HepG2 (cell line): ENCODE measurements around the gene RAB17. TPM values are rescaled to one million over a fixed set of nuclear protein-coding genes. Genes with fewer than 3 reads are reported as not detected.

ENCODE experiments used
- AHR ChIP-seq: IDR thresholded peaks from 2 replicates; pipeline ENCODE4 v1.6.1; 2018; ENCODE audit warnings: missing genetic modification reagents, missing compliant biosample characterization
- ATM ChIP-seq: fragments of 450-650 bp; IDR thresholded peaks from 2 replicates; pipeline ENCODE4 v1.7.1; 2017; ENCODE audit warnings: mild to moderate bottlenecking, borderline replicate concordance
- CC2D1A ChIP-seq: sonication (generic); formaldehyde crosslinking; IDR thresholded peaks from 2 replicates; pipeline ENCODE4 v1.8.1; 2023; ENCODE audit warnings: mild to moderate bottlenecking, missing genetic modification reagents
- POLR2A ChIP-seq, 2 experiments: IDR thresholded peaks; 2 replicates each; pipeline ENCODE4 v1.6.1; 2011; ENCODE audit warnings: low read depth in 2 of 2, low read length in 2 of 2, mild to moderate bottlenecking in 1 of 2, moderate library complexity in 1 of 2; ENCODE audit not compliant: insufficient read depth in 1 of 2
- SIX4 ChIP-seq: sonication (generic); formaldehyde crosslinking; IDR thresholded peaks from 2 replicates; pipeline ENCODE4 v1.4.0; 2020; ENCODE audit warnings: missing genetic modification reagents
- SRSF1 ChIP-seq: fragments of 200-400 bp; formaldehyde crosslinking; optimal IDR thresholded peaks from 2 replicates; pipeline ENCODE3; 2017; ENCODE audit warnings: mild to moderate bottlenecking, low read depth, low read length, moderate library complexity
- ZBTB40 ChIP-seq, 2 experiments: fragments of 450-650 bp in 1 of 2; sonication (generic) in 1 of 2; formaldehyde crosslinking in 1 of 2; IDR thresholded peaks; 2 replicates each; pipeline versions ENCODE4 v1.6.1 to v1.8.0; 2016 to 2022; ENCODE audit warnings: antibody characterized with exemption in 1 of 2, mild to moderate bottlenecking in 1 of 2, missing genetic modification reagents in 1 of 2
- ZKSCAN1 ChIP-seq: fragments of 150-350 bp; IDR thresholded peaks from 2 replicates; pipeline ENCODE4 v1.6.1; 2014; ENCODE audit warnings: low read length
- ZNF143 ChIP-seq: sonication (generic); formaldehyde crosslinking; IDR thresholded peaks from 2 replicates; pipeline ENCODE4 v1.4.0; 2020; ENCODE audit warnings: missing genetic modification reagents
- ZNF17 ChIP-seq: sonication (generic); formaldehyde crosslinking; IDR thresholded peaks from 2 replicates; pipeline ENCODE4 v1.5.0; 2020; ENCODE audit warnings: mild to moderate bottlenecking, missing genetic modification reagents
- ZNF234 ChIP-seq: sonication (generic); formaldehyde crosslinking; conservative IDR thresholded peaks from 2 replicates; pipeline ENCODE4 v1.5.1; 2020; ENCODE audit warnings: mild to moderate bottlenecking, missing genetic modification reagents
- ZNF512B ChIP-seq: sonication (generic); formaldehyde crosslinking; IDR thresholded peaks from 2 replicates; pipeline ENCODE4 v1.5.1; 2020; ENCODE audit warnings: missing genetic modification reagents, mild to moderate bottlenecking, borderline replicate concordance
- ZNF788 ChIP-seq: sonication (generic); formaldehyde crosslinking; IDR thresholded peaks from 2 replicates; pipeline ENCODE4 v1.5.0; 2020; ENCODE audit warnings: mild to moderate bottlenecking, missing genetic modification reagents, borderline replicate concordance
- ZSCAN31 ChIP-seq: sonication (generic); formaldehyde crosslinking; IDR thresholded peaks from 2 replicates; pipeline ENCODE4 v1.5.0; 2020; ENCODE audit warnings: low read depth, mild to moderate bottlenecking, missing genetic modification reagents
- polyA plus RNA-seq, 8 experiments: library from polyadenylated mRNA; depleted of rRNA in 3 of 8; stranded (reverse) in 7 of 8; unstranded in 1 of 8; fragments of >200 nt; fragmentation: Illumina TruSeq in 4 of 8; extraction: Trizol in 4 of 8; gene quantifications; 2 replicates each; pipeline versions ENCODE4 v1.2.1 to v1.2.3, GENCODE V29; 2011 to 2016; ENCODE audit warnings: low read depth in 4 of 8, missing spikeins in 1 of 8, mixed read lengths in 1 of 8; ENCODE audit not compliant: insufficient read depth in 1 of 8
- total RNA-seq, 5 experiments: library from RNA; depleted of rRNA; stranded (reverse); fragments of >200 nt; fragmentation: Illumina TruSeq; extraction: Trizol; gene quantifications; 2 replicates each; pipeline ENCODE4 v1.2.3, GENCODE V29; 2016; ENCODE audit warnings: low read depth in 1 of 5

RAB17 gene
- total and polyA plus RNA-seq, 2 of the 13 experiments (the other 11 are each of a cell fraction or from before 2014, with no cell fraction given): 68.0 to 124 TPM

GRCh38 chr2:237591141-237591881, 777 bp upstream of the RAB17 start (continued):
- TF ChIP-seq ZNF512B (CRISPR knock-in tag) (peak; percentile 17; the same call in 1 of the 2 replicates), ZNF17 (CRISPR knock-in tag) (0 out of 2 replicates have a peak, but pooled peaks have one; percentile 40), ZNF143 (CRISPR knock-in tag) (peak; percentile 32; the same call in 1 of the 2 replicates), ZSCAN31 (0 out of 2 replicates have a peak, but pooled peaks have one; percentile 23), AHR (CRISPR knock-in tag) (0 out of 2 replicates have a peak, but pooled peaks have one; percentile 40), ZNF788 (CRISPR knock-in tag) (0 out of 2 replicates have a peak, but pooled peaks have one; percentile 36), ATM (no peak), CC2D1A (CRISPR knock-in tag) (no peak), SRSF1 (peak; percentile 53), POLR2A (IDR thresholded peaks at IDR 0.05; ENCODE audit: insufficient read depth in 1 of 2, low read depth in 2 of 2, low read length in 2 of 2) (peak in 1 of 2 experiments; percentile 32; a peak in 1 of 4 replicates), ZKSCAN1 (no peak), ZBTB40 (IDR thresholded peaks at IDR 0.05) (no peak), ZBTB40 (CRISPR knock-in tag; IDR thresholded peaks at IDR 0.05) (peak; percentile 33; the same call in 1 of the 2 replicates), SIX4 (CRISPR knock-in tag) (no peak), ZNF234 (CRISPR knock-in tag) (no peak)
